ENCODE results near the gene MCTP1.

DNA sequence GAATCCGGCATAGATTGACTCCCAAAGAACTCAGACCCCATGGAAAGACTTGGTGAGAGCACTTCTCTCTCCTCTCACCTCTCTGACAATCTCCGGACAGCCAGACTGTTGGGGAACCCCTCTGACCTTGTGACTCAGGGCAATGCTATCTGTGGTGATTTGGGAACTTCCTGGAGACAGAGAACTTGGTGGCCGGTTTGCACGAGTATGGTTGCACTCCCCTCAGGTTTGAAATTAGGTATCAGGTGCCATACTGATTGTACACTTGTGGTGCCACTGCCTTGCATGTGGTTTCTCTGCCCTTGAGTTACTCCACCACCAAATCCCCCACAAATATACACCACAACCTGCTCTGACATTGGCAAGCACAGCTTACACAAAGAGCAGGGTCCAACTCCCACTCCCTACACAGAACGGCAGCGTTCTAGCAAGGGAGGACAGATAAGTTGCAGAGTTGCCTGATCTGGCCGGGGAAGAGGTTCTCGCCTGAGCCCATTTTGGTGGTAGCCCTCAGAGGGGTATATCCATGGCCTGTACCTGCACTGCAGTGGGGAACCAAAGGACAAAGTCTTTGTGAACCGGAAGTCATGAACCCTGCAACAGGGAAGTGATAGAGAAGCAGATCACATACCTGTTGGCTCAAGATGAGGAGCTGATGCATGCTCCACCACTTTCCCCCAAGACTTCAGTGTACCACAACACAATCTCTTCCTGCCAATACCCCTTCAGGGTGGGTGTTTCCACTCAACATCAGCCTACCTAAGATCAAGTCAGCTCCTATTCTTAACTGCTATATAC lies 255.1 kb downstream of the MCTP1 start:
- TF ChIP-seq FOXM1 (IDR thresholded peaks at IDR 0.05; ENCODE audit: borderline replicate concordance, low read depth) (no peak), TCF12 (IDR thresholded peaks at IDR 0.05; ENCODE audit: low read depth) (no peak), CEBPB (IDR thresholded peaks at IDR 0.05) (no peak), EGR1 (IDR thresholded peaks at IDR 0.05) (no peak)
- TF ChIP-seq, protein P1, sequence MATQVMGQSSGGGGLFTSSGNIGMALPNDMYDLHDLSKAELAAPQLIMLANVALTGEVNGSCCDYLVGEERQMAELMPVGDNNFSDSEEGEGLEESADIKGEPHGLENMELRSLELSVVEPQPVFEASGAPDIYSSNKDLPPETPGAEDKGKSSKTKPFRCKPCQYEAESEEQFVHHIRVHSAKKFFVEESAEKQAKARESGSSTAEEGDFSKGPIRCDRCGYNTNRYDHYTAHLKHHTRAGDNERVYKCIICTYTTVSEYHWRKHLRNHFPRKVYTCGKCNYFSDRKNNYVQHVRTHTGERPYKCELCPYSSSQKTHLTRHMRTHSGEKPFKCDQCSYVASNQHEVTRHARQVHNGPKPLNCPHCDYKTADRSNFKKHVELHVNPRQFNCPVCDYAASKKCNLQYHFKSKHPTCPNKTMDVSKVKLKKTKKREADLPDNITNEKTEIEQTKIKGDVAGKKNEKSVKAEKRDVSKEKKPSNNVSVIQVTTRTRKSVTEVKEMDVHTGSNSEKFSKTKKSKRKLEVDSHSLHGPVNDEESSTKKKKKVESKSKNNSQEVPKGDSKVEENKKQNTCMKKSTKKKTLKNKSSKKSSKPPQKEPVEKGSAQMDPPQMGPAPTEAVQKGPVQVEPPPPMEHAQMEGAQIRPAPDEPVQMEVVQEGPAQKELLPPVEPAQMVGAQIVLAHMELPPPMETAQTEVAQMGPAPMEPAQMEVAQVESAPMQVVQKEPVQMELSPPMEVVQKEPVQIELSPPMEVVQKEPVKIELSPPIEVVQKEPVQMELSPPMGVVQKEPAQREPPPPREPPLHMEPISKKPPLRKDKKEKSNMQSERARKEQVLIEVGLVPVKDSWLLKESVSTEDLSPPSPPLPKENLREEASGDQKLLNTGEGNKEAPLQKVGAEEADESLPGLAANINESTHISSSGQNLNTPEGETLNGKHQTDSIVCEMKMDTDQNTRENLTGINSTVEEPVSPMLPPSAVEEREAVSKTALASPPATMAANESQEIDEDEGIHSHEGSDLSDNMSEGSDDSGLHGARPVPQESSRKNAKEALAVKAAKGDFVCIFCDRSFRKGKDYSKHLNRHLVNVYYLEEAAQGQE (IDR thresholded peaks at IDR 0.05; ENCODE audit: low read depth) = no peak
